HEK293T (cell line): Measurements from ENCODE around the gene ETFRF1.

Experiments used
- CTCF ChIA-PET: fragments of 350-600 bp; formaldehyde crosslinking; extraction: SDS; loops from one replicate; lab custom pipeline; 2021; ENCODE audit warnings: antibody characterized with exemption, inconsistent platforms; lab: Yijun Ruan, JAX
- POLR2A ChIA-PET: fragments of 350-600 bp; formaldehyde crosslinking; extraction: SDS; loops from one replicate; lab custom pipeline; 2020; ENCODE audit warnings: antibody characterized with exemption, inconsistent platforms; lab: Yijun Ruan, JAX
- DNase-seq: peaks from one replicate; pipeline ENCODE4 v3.0.0; 2012; ENCODE audit warnings: mixed read lengths; ENCODE audit errors: extremely low spot score
- ARNT ChIP-seq: fragments of 450-650 bp; IDR thresholded peaks from 2 replicates; pipeline ENCODE4 v1.6.1; 2017; ENCODE audit warnings: mild to moderate bottlenecking
- BHLHE40 ChIP-seq: fragments of 450-650 bp; IDR thresholded peaks from 2 replicates; pipeline ENCODE4 v1.6.1; 2016; ENCODE audit warnings: mild to moderate bottlenecking, moderate library complexity, borderline replicate concordance
- CTBP1 ChIP-seq: fragments of 450-650 bp; IDR thresholded peaks from 2 replicates; pipeline ENCODE4 v1.6.1; 2016; ENCODE audit warnings: borderline replicate concordance
- ELF4 ChIP-seq: fragments of 450-650 bp; IDR thresholded peaks from 2 replicates; pipeline ENCODE4 v1.6.1; 2017; ENCODE audit warnings: antibody characterized with exemption
- FOXA1 ChIP-seq: fragments of 450-650 bp; IDR thresholded peaks from 2 replicates; pipeline ENCODE4 v1.6.1; 2016; ENCODE audit warnings: mild to moderate bottlenecking
- FOXK2 ChIP-seq: fragments of 450-650 bp; IDR thresholded peaks from 2 replicates; pipeline ENCODE4 v1.6.1; 2016; ENCODE audit warnings: mild to moderate bottlenecking
- FOXM1 ChIP-seq: fragments of 450-650 bp; IDR thresholded peaks from 2 replicates; pipeline ENCODE4 v1.6.1; 2017; ENCODE audit warnings: mild to moderate bottlenecking, borderline replicate concordance
- HDGF ChIP-seq: fragments of 450-650 bp; IDR thresholded peaks from 2 replicates; pipeline ENCODE4 v1.6.1; 2017; ENCODE audit warnings: antibody characterized with exemption, borderline replicate concordance
- L3MBTL2 ChIP-seq: fragments of 450-650 bp; conservative IDR thresholded peaks from 2 replicates; pipeline ENCODE4 v1.6.1; 2016; ENCODE audit warnings: mild to moderate bottlenecking
- LEF1 ChIP-seq: fragments of 450-650 bp; IDR thresholded peaks from 2 replicates; pipeline ENCODE4 v1.6.1; 2017; ENCODE audit warnings: mild to moderate bottlenecking, borderline replicate concordance
- NFRKB ChIP-seq: fragments of 450-650 bp; IDR thresholded peaks from 2 replicates; pipeline ENCODE4 v1.6.1; 2016; ENCODE audit warnings: mild to moderate bottlenecking, moderate library complexity
- SP1 ChIP-seq: fragments of 450-650 bp; IDR thresholded peaks from 2 replicates; pipeline ENCODE4 v1.6.1; 2017
- SUZ12 ChIP-seq: fragments of 450-650 bp; IDR thresholded peaks from 2 replicates; pipeline ENCODE4 v1.6.1; 2016; ENCODE audit warnings: mild to moderate bottlenecking
- TARDBP ChIP-seq: fragments of 450-650 bp; IDR thresholded peaks from 2 replicates; pipeline ENCODE4 v1.6.1; 2016
- ZNF384 ChIP-seq: fragments of 450-650 bp; IDR thresholded peaks from 2 replicates; pipeline ENCODE4 v1.6.1; 2016
- TF ChIP-seq, protein P1 (sequence below): fragments of 450-650 bp; IDR thresholded peaks from 2 replicates; pipeline ENCODE4 v1.6.1; 2016

The ETFRF1 gene, protein sequence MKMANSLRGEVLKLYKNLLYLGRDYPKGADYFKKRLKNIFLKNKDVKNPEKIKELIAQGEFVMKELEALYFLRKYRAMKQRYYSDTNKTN

DNA sequence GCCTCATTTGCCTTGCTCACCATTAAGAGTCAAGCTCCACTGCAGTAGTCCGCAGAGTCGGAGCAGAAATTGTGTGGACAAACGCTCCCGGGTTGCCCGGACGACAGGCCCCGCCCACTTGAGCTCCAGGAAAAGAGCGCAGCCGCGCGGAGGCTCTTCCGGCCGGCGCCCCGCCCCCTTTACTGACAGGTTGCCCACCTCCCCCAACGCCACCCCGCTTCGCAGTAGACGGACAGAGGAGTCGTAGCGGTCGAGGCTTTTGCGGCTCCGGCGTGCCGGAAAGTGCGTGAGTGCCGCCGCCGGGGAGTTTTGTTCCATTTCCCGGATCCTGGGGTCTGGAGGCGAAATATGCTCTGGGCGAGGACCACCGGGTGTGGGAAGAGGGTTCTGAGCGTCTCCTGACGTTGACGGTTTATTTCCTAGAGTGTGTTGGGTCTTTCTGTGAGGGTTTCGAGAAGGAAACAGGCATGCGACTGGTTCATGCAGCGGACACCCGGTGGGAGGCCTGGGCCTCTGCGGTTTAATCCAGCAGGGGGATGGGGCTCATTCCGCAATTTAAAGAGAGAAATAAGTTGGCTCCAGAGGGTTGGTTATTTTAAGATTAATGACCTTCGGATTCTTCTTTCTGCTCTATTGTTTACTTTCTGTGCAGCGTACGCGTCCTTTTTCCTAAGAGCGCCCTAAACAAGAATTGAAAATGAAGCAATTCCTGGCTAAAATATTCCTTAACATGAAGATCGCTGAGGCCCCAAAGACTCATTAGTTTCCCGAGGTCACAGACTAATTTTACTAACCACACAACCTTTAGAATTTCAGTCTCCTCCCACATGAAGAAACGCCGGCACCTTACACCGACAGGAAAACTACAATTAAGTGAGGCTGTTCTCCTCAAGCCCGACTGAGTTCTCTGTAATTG lies at the start of gene ETFRF1, which contains the start of gene DNAI7:
TSS of gene ETFRF1 (plus strand) at position 182 of the 916 bp plus-strand sequence. CDS start 8,720 bp downstream, outside the sequence.
TSS of gene DNAI7 (minus strand) at position 105 of the 916 bp plus-strand sequence. CDS start at position 23, 82 bp downstream.
- no peak for TF ChIP-seq SP1
- TF ChIP-seq ARNT, result no peak
- TF ChIP-seq, protein P1, sequence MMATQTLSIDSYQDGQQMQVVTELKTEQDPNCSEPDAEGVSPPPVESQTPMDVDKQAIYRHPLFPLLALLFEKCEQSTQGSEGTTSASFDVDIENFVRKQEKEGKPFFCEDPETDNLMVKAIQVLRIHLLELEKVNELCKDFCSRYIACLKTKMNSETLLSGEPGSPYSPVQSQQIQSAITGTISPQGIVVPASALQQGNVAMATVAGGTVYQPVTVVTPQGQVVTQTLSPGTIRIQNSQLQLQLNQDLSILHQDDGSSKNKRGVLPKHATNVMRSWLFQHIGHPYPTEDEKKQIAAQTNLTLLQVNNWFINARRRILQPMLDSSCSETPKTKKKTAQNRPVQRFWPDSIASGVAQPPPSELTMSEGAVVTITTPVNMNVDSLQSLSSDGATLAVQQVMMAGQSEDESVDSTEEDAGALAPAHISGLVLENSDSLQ, result peak; percentile 87
- TF ChIP-seq L3MBTL2, result peak; percentile 66
- peak; percentile 95 for DNase-seq
- ChIA-PET CTCF (interaction anchor here (0.9 to 1.6 kb wide), 3 partner anchors 40 to 192 kb away, joined by 3 read pairs; no protein-coding TSS in a partner anchor), POLR2A (no interaction called here)

- ChIA-PET POLR2A (no interaction called here), CTCF (no interaction called here)
- DNase-seq, result no peak
- TF ChIP-seq SUZ12, result no peak
- TF ChIP-seq ARNT, result no peak
- no peak for TF ChIP-seq NFRKB
- no peak for TF ChIP-seq BHLHE40
- TF ChIP-seq FOXK2, result no peak
- TF ChIP-seq SP1, result no peak
- TF ChIP-seq ELF4, result no peak
- TF ChIP-seq FOXM1, result no peak
- TF ChIP-seq CTBP1, result no peak
Observed at GRCh38 chr12:25146686-25147085, 48.4 kb upstream of the ETFRF1 start.

GRCh38 chr12:25151476-25151875 lies 43.6 kb upstream of the ETFRF1 start:
- TF ChIP-seq BHLHE40 (no peak), ARNT (no peak), ELF4 (no peak), SP1 (no peak), CTBP1 (no peak), LEF1 (no peak), L3MBTL2 (no peak), NFRKB (no peak), SUZ12 (no peak), ZNF384 (no peak), TARDBP (no peak), FOXK2 (no peak), HDGF (no peak), FOXA1 (no peak), FOXM1 (no peak)
- TF ChIP-seq, protein P1, result no peak
- CTCF ChIA-PET, result interaction anchor here (0.6 to 1.0 kb wide), 4 partner anchors 110 to 236 kb away, joined by 3 to 4 read pairs (median 4); no protein-coding TSS in a partner anchor
- DNase-seq, result peak; percentile 17
- POLR2A ChIA-PET, result no interaction called here

DNA sequence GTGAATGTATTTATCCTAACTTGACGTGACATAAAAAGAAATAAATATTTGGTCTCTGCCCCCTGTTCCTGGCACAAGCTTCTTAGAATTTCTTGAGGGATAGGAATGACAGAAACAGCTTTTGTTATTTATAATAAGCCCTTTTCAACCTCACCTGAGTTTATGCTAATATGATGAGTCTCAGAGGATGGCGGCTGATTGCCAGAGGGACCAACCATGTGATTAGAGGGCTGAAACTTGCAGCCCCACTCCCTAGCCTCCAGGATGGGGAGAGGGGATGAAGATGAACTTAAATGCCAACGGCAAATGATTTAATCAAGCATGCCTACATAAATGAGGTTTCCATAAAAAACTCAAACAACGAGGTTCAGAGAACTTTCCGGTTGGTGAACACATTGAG lies 43.0 kb upstream of the ETFRF1 start:
- TF ChIP-seq HDGF, result no peak
- TF ChIP-seq BHLHE40, result no peak
- no peak for TF ChIP-seq L3MBTL2
- no peak for TF ChIP-seq SUZ12
- TF ChIP-seq TARDBP, result no peak
- ChIA-PET CTCF (interaction anchor here (0.9 to 1.0 kb wide), 3 partner anchors 161 to 236 kb away, joined by 3 to 4 read pairs (median 4); no protein-coding TSS in a partner anchor), POLR2A (no interaction called here)
- DNase-seq, result no peak

- CTCF ChIA-PET, result interaction anchor here (0.6 to 1.7 kb wide), 8 partner anchors 20 to 937 kb away, joined by 3 to 6 read pairs (median 3); partner anchors contain the start of genes DNAI7 and ETFRF1
Observed at GRCh38 chr12:25155022-25155576, 39.9 kb upstream of the ETFRF1 start.

More at GRCh38 chr12:25155022-25155576, 39.9 kb upstream of the ETFRF1 start:
- POLR2A ChIA-PET, result interaction anchor here (1.0 to 1.7 kb wide), 2 partner anchors 229 to 232 kb away, joined by 3 to 5 read pairs; no protein-coding TSS in a partner anchor
- DNase-seq, result peak; percentile 19
- no peak for TF ChIP-seq FOXA1
- TF ChIP-seq HDGF, result no peak
- no peak for TF ChIP-seq BHLHE40
- TF ChIP-seq FOXM1, result no peak
- TF ChIP-seq FOXK2, result no peak
- TF ChIP-seq TARDBP, result no peak
- no peak for TF ChIP-seq ZNF384
- no peak for TF ChIP-seq L3MBTL2
- TF ChIP-seq, protein P1, result no peak
- TF ChIP-seq CTBP1, result no peak
- no peak for TF ChIP-seq LEF1
- no peak for TF ChIP-seq ELF4
- TF ChIP-seq SUZ12, result no peak
- TF ChIP-seq SP1, result no peak
- TF ChIP-seq ARNT, result no peak
